GM12874 (cell line): ENCODE results near the gene TMEM81.

Experiments used
- TF ChIP-seq, protein P1 (sequence below): IDR thresholded peaks from 2 replicates; pipeline ENCODE4 v1.5.1; 2011; ENCODE audit warnings: low read depth, mild to moderate bottlenecking, control low read depth, low read length, moderate library complexity; ENCODE audit not compliant: insufficient read depth

TMEM81 gene, protein sequence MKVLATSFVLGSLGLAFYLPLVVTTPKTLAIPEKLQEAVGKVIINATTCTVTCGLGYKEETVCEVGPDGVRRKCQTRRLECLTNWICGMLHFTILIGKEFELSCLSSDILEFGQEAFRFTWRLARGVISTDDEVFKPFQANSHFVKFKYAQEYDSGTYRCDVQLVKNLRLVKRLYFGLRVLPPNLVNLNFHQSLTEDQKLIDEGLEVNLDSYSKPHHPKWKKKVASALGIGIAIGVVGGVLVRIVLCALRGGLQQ

GRCh38 chr1:205084360-205084759, at the start of gene TMEM81:
TMEM81 (minus strand) TSS chr1:205084460; CDS start chr1:205084320, 140 bp downstream.
- TF ChIP-seq, protein P1, sequence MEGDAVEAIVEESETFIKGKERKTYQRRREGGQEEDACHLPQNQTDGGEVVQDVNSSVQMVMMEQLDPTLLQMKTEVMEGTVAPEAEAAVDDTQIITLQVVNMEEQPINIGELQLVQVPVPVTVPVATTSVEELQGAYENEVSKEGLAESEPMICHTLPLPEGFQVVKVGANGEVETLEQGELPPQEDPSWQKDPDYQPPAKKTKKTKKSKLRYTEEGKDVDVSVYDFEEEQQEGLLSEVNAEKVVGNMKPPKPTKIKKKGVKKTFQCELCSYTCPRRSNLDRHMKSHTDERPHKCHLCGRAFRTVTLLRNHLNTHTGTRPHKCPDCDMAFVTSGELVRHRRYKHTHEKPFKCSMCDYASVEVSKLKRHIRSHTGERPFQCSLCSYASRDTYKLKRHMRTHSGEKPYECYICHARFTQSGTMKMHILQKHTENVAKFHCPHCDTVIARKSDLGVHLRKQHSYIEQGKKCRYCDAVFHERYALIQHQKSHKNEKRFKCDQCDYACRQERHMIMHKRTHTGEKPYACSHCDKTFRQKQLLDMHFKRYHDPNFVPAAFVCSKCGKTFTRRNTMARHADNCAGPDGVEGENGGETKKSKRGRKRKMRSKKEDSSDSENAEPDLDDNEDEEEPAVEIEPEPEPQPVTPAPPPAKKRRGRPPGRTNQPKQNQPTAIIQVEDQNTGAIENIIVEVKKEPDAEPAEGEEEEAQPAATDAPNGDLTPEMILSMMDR = no peak

DNA sequence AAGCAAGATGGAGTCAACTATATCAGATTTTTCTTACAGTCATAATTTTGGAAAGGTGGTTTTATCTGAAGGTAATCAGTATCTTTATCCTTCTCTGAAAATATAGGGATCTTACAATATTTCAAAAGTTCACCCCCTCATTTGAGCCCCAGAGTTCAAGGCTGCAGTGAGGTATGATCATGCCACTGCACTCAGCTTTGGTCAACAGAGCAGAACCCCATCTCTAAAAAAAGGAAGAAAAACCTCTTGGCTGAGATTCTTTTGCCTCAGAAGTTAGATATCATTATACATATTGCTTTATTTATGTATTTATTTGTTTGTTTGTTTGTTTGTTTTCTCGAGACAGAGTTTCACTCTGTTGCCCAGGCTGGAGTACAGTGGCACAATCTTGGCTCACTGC, 49.0 kb upstream of the TMEM81 start:
- TF ChIP-seq, protein P1 = no peak

GRCh38 chr1:205129447-205130029, 45.3 kb upstream of the TMEM81 start:
- TF ChIP-seq, protein P1 = no peak

- TF ChIP-seq, protein P1 = no peak
These were observed 43.8 kb upstream of the TMEM81 start for GRCh38 chr1:205128050-205128449.

DNA sequence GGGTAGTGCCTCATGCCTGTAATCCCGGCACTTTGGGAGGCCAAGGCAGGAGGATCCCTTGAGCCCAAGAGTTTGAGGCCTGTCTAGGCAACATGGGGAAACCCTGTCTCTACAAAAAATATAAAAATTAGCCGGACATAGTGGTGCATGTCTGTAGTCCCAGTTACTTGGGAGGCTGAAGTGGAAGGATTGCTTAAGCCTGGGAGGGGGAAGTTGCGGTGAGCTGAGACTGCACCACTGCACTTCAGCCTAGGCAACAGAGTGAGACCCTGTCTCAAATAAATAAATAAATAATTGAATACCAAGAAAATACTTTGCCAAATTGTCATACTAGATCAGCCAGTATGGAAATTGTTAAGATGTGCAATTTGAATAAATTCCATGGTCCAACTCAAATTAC, 43.4 kb upstream of the TMEM81 start:
- TF ChIP-seq, protein P1 = no peak

DNA sequence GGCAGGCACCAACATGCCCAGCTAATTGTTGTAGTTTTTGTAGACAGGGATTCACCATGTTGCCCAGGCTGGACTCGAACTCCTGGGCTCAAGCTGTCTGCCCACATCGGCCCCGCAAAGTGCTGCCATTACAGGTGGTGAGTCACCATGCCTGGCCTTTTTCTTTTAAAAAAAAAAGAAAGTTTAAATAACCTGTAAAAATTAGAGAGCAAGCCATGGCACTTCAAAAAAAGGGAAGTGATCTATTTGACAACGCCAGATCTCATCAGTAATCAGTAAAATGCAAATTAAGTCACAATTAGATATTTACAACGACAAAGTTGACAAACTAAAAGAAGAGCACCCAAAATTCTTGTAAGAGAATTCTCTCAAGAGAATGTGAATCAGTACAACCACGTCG, 40.5 kb upstream of the TMEM81 start:
- TF ChIP-seq, protein P1 = no peak

DNA sequence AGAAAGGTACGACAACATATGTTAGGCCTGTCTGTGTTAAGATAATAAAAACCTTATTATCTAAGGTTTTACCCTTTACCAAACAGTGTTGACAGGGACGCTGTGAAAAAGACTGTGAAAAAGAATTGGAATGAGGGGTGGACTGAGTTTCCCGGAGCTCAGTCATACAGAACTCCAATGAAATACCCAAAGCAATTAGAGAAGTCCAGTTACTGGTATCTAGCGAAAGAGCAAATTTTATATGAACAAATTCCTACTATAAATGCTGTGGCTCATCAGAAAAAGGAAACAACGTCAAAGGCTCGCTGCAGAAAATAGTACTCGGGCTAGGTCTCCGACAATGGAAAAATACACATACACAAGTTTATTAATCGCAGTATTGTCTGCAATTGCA, 38.2 kb upstream of the TMEM81 start:
- TF ChIP-seq, protein P1 = no peak
